ENCODE data around the gene FARP1.

The FARP1 gene

DNA sequence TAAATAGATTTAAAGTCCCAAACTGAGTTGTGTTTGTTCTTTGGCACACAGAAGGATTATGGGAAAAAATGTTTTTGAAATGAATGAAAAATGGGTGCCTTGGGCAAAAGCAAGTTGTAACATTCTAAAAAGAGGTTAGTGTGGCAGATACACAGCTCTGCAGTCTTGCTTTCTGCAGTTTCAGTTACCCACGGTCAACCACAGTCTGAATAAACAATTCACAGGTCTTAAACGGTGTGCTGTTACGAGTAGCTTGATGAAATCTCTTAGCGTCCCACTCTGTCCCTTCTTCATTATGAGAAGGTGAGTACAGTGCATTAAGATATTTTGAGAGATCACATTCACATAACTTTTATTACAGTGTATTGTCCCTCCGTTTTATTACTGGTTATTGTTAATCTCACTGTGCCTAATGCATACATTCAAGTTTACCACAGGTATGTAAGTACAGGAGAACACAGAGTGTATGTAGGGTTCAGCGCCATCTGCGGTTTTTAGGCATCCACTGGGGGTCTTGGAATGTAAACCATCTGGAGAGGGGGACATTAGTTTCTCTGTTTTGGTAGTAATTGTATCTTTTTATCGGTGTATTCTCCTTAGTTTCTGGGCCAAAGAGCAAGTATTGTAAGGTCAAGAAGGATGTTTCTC, 8.1 kb downstream of the FARP1 start:
- TF ChIP-seq, protein P1, sequence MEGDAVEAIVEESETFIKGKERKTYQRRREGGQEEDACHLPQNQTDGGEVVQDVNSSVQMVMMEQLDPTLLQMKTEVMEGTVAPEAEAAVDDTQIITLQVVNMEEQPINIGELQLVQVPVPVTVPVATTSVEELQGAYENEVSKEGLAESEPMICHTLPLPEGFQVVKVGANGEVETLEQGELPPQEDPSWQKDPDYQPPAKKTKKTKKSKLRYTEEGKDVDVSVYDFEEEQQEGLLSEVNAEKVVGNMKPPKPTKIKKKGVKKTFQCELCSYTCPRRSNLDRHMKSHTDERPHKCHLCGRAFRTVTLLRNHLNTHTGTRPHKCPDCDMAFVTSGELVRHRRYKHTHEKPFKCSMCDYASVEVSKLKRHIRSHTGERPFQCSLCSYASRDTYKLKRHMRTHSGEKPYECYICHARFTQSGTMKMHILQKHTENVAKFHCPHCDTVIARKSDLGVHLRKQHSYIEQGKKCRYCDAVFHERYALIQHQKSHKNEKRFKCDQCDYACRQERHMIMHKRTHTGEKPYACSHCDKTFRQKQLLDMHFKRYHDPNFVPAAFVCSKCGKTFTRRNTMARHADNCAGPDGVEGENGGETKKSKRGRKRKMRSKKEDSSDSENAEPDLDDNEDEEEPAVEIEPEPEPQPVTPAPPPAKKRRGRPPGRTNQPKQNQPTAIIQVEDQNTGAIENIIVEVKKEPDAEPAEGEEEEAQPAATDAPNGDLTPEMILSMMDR (conservative IDR thresholded peaks at IDR 0.05) = no peak
- no peak overlapping the region for H3K27ac ChIP-seq

DNA sequence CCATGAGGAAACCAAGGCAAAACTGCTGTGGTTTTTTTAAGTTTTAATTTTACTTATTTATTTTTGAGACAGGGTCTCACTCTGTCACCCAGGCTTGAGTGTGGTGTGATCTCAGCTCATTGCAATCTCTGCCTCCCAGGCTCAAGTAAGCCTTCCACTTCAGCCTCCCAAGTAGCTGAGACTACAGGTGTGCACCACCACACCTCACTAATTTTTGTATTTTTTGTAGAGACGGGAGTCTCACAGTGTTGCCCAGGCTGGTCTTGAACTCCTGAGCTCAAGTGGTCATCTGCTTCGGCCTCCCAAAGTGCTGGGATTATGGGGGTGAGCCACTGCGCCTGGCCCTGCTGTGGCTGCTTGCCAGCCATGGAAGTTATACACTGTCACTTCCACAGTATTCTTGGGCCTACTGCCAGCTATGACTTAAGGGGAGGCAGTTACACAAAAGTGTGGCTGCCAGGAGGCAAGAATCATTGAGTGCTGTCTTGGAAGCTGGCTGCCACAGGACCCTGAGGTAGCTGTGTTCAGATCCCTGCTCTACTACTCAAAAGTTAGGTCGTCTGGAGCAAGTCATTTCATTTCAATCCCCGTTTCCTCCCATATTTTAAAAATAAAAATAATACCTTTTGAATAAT, 12.7 kb downstream of the FARP1 start:
- H3K27ac ChIP-seq = peak overlapping the region; percentile 8; the same call in 1 of the 2 replicates
- TF ChIP-seq, protein P1 (conservative IDR thresholded peaks at IDR 0.05) = no peak

DNA sequence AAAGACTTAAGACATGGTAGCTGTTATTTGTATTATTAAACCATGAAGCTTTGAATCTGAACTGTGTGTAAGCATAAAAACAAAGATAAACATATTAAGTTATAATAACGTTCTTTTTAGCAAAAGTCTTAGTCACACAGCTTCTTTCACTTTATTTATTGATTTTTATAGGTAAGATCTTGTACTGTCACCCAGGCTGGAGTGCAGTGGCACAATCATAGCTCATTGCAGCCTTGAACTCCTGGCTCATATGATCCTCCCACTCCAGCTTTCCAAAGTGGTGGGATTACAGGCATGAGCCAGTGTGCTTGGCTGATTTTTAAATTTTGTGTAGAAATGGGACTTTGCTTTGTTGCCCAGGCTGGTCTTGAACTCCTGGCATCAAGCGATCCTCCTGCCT, 13.4 kb downstream of the FARP1 start:
- TF ChIP-seq, protein P1 (conservative IDR thresholded peaks at IDR 0.05) = no peak
- H3K27ac ChIP-seq = peak overlapping the region; percentile 8; the same call in 1 of the 2 replicates

DNA sequence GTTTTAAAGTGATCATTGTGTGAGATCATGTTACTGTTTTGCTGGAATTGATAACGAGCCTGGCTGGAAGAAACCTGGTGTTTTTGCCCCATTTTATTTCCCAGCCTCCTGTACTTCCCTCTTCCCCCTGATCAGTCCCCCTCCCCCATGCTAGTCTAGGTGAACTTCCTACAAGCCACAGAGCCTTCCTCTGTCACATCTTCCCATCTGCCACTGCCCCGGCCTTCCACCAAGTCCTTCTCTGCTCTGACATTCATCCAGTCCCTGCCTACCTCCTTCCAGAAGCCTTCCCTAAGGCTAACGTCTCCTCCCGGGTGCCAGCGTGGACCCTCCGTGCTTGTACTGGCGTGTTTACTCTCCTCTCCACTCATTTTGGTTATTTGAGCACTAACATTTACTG, 14.3 kb downstream of the FARP1 start:
- TF ChIP-seq, protein P1 (conservative IDR thresholded peaks at IDR 0.05) = no peak
- no peak overlapping the region for H3K27ac ChIP-seq

DNA sequence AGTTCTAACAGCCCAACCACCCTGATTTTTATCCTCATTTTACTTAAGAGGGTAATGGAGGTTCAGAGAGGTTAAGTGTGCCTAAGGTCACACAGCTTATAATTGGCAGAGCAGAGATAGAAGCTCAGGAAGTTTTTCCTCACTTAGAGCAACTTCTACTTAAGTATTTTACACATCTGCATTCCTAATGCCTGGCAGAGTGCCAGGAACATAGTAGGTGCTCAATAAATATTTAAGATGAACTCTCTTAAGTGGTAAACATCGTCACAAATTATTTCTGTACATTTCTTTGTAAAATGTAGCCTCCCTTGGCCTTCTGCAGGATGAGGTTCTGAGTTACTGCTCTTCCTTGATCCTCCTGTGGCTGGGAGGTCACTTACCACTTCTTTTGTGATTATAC, 14.7 kb downstream of the FARP1 start:
- no peak overlapping the region for H3K27ac ChIP-seq
- TF ChIP-seq, protein P1 (conservative IDR thresholded peaks at IDR 0.05) = no peak

DNA sequence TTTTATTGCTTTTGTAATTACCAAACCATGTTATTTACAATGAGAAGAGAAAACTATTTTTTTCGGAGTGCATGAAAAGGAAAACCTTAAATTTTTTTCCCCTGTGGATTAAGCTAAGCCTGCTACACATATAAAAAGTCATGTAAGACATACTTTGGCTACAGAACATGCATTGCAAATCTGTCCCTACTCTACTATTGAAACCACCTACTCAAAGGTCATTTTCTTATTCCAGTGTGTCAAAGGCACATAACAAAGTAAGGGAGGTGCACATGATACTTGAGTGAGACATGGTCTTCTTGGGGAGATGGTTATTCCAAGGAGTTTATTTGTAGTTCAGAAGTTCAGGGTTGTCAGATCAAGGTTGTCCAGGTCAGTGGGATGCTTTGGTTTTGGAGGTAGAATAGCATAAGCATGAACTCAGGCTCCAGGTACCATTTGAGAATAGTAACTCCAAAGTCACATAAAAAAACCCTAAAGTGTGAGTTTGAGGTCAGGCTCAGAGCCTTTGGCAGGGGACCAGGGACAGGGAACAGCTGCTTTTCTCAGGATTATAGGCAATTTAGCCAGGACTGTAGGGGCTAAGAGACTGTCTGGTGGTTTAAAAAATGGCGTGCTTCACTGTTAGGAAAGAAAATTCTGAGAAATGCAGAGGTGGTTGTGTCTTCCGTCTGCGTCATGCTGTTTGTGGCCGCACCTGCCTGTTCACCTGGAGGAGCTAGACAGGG, 15.4 kb downstream of the FARP1 start:
- TF ChIP-seq, protein P1 (conservative IDR thresholded peaks at IDR 0.05) = no peak
- no peak overlapping the region for H3K27ac ChIP-seq

DNA sequence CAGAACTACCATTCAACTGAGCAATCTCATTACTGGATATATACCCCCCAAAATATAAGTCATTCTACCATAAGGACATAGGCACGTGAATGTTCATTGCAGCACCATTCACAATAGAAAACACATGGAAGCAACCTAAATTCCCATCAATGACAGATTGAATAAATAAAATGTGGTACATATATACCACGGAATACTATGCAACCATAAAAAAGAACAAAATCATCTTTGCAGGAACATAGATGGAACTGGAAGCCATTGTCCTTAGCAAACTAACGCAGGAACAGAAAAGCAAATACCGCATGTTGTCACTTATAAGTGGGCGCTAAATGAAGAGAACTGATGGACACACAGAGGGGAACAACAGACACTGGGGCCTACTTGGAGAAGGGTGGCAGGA, 20.0 kb downstream of the FARP1 start:
- TF ChIP-seq, protein P1 (conservative IDR thresholded peaks at IDR 0.05) = no peak
- no peak overlapping the region for H3K27ac ChIP-seq
